ENCODE data around the gene MPHOSPH6.

- TF ChIP-seq TAF1 (IDR thresholded peaks at IDR 0.05; ENCODE audit: borderline replicate concordance, low read depth, low read length) (no peak), JUND (IDR thresholded peaks at IDR 0.05) (no peak), FOXM1 (IDR thresholded peaks at IDR 0.05; ENCODE audit: low read depth) (no peak), CTCF (IDR thresholded peaks at IDR 0.05) (no peak), SMC3 (IDR thresholded peaks at IDR 0.05; ENCODE audit: low read depth, low read length) (no peak), RCOR1 (IDR thresholded peaks at IDR 0.05; ENCODE audit: low read length) (no peak), SIN3A (IDR thresholded peaks at IDR 0.05; ENCODE audit: borderline replicate concordance, low read depth, low read length) (no peak)
- TF ChIP-seq, protein P1, sequence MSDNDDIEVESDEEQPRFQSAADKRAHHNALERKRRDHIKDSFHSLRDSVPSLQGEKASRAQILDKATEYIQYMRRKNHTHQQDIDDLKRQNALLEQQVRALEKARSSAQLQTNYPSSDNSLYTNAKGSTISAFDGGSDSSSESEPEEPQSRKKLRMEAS (IDR thresholded peaks at IDR 0.05; ENCODE audit: low read depth): no peak
- TF ChIP-seq, protein P2, sequence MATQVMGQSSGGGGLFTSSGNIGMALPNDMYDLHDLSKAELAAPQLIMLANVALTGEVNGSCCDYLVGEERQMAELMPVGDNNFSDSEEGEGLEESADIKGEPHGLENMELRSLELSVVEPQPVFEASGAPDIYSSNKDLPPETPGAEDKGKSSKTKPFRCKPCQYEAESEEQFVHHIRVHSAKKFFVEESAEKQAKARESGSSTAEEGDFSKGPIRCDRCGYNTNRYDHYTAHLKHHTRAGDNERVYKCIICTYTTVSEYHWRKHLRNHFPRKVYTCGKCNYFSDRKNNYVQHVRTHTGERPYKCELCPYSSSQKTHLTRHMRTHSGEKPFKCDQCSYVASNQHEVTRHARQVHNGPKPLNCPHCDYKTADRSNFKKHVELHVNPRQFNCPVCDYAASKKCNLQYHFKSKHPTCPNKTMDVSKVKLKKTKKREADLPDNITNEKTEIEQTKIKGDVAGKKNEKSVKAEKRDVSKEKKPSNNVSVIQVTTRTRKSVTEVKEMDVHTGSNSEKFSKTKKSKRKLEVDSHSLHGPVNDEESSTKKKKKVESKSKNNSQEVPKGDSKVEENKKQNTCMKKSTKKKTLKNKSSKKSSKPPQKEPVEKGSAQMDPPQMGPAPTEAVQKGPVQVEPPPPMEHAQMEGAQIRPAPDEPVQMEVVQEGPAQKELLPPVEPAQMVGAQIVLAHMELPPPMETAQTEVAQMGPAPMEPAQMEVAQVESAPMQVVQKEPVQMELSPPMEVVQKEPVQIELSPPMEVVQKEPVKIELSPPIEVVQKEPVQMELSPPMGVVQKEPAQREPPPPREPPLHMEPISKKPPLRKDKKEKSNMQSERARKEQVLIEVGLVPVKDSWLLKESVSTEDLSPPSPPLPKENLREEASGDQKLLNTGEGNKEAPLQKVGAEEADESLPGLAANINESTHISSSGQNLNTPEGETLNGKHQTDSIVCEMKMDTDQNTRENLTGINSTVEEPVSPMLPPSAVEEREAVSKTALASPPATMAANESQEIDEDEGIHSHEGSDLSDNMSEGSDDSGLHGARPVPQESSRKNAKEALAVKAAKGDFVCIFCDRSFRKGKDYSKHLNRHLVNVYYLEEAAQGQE (IDR thresholded peaks at IDR 0.05; ENCODE audit: low read depth, low read length): no peak
Observed at GRCh38 chr16:82119405-82119804, 50.6 kb downstream of the MPHOSPH6 start.

Measured in SK-N-SH (cell line).